Central memory CD8-positive, alpha-beta T cell (primary cell): ENCODE results near the gene SEC14L2.

Source experiments
- ATAC-seq: fragments of 150-1000 bp; cut with Tn5 transposase; replicated peaks from 2 replicates; pipeline ENCODE4 v1.10.0; 2022; ENCODE audit warnings: mild to moderate bottlenecking, moderate FRiP score, moderate number of reproducible peaks; ENCODE audit not compliant: poor library complexity, severe bottlenecking; ENCODE audit errors: extremely low read depth
- DNase-seq, 2 donors: peaks; one replicate each; pipeline ENCODE4 v3.0.0; 2021; ENCODE audit warnings: low spot score in 2 of 2
- H3K27ac Mint-ChIP-seq: one replicate; pipeline ENCODE4 v1.8.0; 2022; ENCODE audit warnings: low read depth, mild to moderate bottlenecking, moderate library complexity, mixed read lengths
- H3K27me3 Mint-ChIP-seq: one replicate; pipeline ENCODE4 v1.8.0; 2022; ENCODE audit warnings: mixed read lengths
- H3K36me3 Mint-ChIP-seq: one replicate; pipeline ENCODE4 v1.8.0; 2022; ENCODE audit warnings: mild to moderate bottlenecking, moderate library complexity, mixed read lengths; ENCODE audit not compliant: insufficient read depth
- H3K4me1 Mint-ChIP-seq: one replicate; pipeline ENCODE4 v1.8.0; 2022; ENCODE audit warnings: mixed read lengths
- H3K4me3 Mint-ChIP-seq: one replicate; pipeline ENCODE4 v1.8.0; 2022; ENCODE audit warnings: mild to moderate bottlenecking, moderate library complexity, mixed read lengths
- H3K9me3 Mint-ChIP-seq: one replicate; pipeline ENCODE4 v1.8.0; 2022; ENCODE audit warnings: mixed read lengths

Gene SEC14L2

DNA sequence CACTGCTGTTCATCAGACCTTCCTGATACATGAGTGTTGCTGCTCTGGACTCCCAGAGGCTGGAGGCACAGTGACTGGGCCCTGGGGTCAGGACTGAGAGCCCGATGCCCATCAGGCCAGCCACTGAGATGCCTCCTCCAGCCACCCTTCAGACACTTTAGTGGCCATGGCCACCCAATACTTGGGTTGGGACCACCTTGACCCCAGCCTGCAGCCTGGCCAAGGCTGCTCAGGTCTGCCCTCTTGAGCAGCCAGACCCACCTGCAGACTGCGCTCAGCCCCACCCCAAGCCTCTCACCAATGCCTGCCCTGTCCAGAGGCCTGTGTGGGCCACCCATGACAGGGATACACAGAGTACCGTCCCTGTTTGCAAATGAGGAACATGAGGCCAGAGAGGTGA is 13.8 kb upstream of the SEC14L2 start:
- Mint-ChIP-seq H3K4me3 (no peak overlapping the region), H3K4me1 (peaks cover 13% of the 10 kb centered on the region), H3K27me3 (no peaks in the 10 kb centered on the region), H3K9me3 (no peaks in the 10 kb centered on the region), H3K27ac (no peak overlapping the region), H3K36me3 (peaks cover 3% of the 10 kb centered on the region)
- DNase-seq (no peak), ATAC-seq (no peak)

DNA sequence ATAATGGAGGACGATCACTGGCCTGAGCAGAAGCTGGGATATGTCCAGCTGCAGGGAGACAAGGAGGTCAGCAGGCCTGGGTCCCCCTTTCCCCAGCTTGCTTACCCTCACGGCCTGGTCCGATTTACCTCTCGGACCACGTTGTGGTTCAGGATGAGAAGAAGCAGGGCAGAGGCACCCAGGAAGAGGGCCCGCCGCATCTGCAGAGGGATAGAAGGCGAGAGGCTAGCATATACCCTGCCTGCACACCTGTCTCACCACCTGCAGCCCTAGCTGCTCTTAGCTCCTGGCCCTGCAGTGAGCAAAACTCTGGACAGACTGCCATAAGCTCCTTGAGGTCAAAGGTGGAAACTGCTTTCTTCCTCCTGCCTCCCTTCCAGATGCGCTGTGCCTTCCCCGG is 10.9 kb upstream of the SEC14L2 start:
- ATAC-seq = no peak
- H3K4me1 Mint-ChIP-seq = peaks cover 15% of the 10 kb centered on the region

DNA sequence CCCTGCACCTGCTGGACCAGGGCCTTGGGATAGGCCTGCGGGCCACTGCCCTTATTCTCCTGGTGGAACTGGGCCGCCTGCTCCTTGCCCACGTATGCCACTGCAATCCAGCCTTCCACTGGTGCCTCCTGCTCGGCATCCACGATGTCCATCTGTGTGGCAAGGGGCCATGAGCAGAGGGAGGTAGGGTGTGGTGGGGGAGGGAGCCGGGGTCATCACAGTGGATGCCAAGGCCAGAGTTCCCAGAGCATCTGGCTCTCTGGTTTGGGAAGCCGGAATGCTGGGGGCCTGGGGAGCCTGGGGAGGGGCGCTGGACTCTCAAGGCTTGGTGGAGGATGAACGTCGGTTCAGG is 10.2 kb upstream of the SEC14L2 start:
- DNase-seq = no peak
- Mint-ChIP-seq H3K27ac (no peak overlapping the region), H3K36me3 (peaks cover 6% of the 10 kb centered on the region), H3K4me3 (peak overlapping the region; percentile 73), H3K27me3 (no peaks in the 10 kb centered on the region), H3K9me3 (no peaks in the 10 kb centered on the region), H3K4me1 (peaks cover 22% of the 10 kb centered on the region)
- ATAC-seq = no peak

More for the DNA sequence above, 10.9 kb upstream of the SEC14L2 start:
- Mint-ChIP-seq H3K27ac (no peak overlapping the region), H3K9me3 (no peaks in the 10 kb centered on the region), H3K4me3 (peak overlapping the region; percentile 43), H3K27me3 (no peaks in the 10 kb centered on the region), H3K36me3 (peaks cover 6% of the 10 kb centered on the region)
- no peak for DNase-seq

DNA sequence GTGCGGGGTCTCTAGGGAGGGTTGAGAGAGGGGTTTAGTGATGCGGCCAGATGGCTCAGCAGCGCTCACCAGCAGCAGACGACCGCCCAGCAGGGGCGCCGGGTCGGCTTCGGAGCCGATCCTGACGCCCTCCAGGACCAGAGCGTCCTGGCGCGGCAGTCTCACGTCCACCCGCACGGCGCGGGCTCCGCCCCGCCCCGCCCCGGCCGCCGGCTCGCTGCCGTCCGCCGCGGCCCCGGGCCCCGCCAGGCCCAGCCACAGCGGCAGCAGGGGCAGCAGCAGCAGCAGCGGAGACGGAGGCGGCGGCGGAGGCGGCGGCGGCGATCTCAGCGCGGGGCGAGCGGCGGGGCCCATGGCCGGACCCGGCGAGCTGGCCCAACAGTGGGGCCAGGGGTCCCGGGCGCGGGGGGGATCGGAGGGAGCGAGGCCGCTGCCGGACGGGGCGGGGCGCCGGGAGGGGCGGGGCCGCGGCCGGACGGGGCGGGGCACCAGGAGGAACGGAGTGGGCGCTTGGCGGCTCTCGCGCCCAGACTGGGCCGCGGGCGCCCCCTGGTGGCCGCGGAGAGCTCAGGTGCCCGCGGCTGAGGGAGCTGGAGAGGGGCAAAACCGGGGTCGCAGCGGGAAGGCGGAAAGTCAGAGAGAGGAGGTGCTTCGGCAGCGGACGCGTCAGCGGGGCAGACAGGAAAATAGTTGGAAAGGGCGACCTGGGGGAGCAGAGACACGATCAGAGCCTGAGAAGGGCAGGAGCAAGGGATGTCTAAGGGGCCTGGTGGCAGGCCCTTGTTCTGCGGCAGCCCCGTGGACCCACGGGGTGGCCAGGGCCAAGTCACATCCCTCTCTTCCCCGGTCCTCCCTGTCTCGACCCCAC is 9.6 kb upstream of the SEC14L2 start, which contains the start of gene RNF215:
RNF215 (minus strand) TSS at position 452 of the 868 bp plus-strand sequence; CDS start at position 354, 98 bp downstream.
- Mint-ChIP-seq H3K9me3 (no peaks in the 10 kb centered on the region), H3K4me3 (peak within 1 kb of the TSS; percentile 73), H3K27me3 (no peaks in the 10 kb centered on the region), H3K4me1 (peaks cover 22% of the 10 kb centered on the region), H3K36me3 (peaks cover 6% of the 10 kb centered on the region), H3K27ac (peak within 1 kb of the TSS; percentile 41)
- ATAC-seq (peak; percentile 75), DNase-seq (peak; percentile 61 to 65)

DNA sequence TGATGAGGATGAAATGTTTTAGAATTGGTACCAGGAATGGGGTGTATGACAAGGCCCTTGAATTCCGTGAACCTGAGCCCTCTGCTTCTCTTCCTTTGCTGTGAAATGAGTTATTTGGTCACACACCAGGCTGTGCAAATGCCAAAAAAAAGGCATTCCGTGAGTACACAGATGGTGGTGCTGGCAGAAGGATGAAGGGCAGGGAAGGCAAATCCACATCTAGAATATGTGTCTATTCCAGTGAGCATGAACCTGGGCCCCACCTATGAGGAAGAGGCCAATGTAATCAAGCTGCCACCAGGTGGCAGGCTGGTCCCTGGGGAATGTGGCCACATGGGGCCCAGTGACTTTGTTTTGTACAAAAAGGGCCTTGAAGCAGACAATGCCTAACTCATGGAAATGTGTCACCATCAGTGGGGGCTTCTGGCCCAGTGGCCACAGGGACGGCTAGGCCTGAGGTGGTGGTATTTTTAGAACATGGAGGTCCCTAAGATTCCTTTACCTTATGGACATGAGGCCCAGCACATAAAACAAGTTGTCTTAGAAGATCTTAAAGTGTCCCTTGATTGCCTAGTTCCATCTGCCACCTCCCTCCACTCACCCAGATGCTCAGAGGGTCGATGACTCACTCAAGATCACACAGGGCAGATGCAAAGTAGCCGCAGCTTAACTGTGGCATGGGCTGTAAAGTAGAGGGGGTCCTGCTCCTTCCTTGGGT is 5.7 kb upstream of the SEC14L2 start:
- Mint-ChIP-seq H3K27me3 (peaks cover 21% of the 10 kb centered on the region), H3K27ac (peak overlapping the region; percentile 52), H3K4me1 (peaks cover 21% of the 10 kb centered on the region), H3K36me3 (peaks cover 6% of the 10 kb centered on the region), H3K9me3 (no peaks in the 10 kb centered on the region), H3K4me3 (no peak overlapping the region)
- DNase-seq = peak; percentile 59 to 66
- ATAC-seq = peak; percentile 74

DNA sequence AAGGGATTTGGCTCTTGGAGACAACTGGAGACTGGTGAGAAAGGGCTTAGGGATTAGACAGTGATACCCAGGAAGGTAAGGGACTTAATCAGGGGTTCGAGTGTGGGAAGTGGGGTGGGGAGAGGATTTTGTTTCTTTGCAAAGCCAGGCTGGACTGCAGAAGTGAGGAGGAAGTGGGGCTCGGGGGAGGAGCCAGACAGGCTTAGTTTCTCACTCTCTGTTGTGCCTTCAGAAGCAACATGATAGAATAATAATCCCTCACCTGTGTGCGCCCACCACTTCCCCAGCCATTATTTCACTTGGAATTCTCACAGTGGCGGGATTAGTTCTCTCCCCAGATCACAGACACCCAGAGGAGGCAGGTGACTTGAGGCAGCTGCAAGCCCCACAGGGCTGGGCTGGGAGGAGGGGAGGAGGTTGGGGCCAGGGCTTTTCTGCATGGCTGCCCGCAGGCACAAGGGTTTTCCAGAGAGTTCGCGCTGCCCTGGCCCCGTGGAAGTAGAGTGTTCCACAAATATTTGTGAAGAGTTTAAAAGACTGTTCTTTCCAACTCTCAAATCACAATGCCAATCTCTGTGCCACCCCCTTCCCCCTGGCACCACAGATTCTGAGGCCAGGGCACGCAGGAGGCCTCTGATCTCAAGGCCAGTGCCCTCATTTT is 4.0 kb upstream of the SEC14L2 start:
- Mint-ChIP-seq H3K27me3 (peaks cover 24% of the 10 kb centered on the region), H3K4me1 (peaks cover 19% of the 10 kb centered on the region), H3K9me3 (no peaks in the 10 kb centered on the region), H3K27ac (no peak overlapping the region), H3K36me3 (peaks cover 7% of the 10 kb centered on the region), H3K4me3 (no peak overlapping the region)
- ATAC-seq (no peak), DNase-seq (no peak)

DNA sequence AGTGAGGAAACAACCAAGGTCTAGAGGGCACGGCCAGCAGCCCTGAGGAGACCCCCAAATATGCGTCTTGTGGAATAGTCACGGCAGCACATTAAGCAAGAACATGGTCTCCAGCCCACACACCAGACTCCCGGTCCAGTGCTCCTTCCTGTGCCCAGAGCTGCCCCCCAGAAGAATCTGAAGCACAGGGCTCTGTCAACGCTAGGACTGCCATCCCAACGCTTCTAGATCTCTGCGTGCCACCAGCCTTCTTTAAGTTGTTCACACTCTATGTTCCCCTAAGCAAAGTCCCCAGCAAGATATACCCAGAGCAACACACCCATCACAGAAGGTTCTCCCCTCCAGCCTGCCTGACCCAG is 3.5 kb upstream of the SEC14L2 start:
- no peak overlapping the region for H3K4me3 Mint-ChIP-seq
- H3K9me3 Mint-ChIP-seq = no peaks in the 10 kb centered on the region
- H3K27ac Mint-ChIP-seq = no peak overlapping the region
- peaks cover 7% of the 10 kb centered on the region for H3K36me3 Mint-ChIP-seq
- peaks cover 29% of the 10 kb centered on the region for H3K27me3 Mint-ChIP-seq
- DNase-seq (no peak), ATAC-seq (no peak)
- H3K4me1 Mint-ChIP-seq = peaks cover 24% of the 10 kb centered on the region

DNA sequence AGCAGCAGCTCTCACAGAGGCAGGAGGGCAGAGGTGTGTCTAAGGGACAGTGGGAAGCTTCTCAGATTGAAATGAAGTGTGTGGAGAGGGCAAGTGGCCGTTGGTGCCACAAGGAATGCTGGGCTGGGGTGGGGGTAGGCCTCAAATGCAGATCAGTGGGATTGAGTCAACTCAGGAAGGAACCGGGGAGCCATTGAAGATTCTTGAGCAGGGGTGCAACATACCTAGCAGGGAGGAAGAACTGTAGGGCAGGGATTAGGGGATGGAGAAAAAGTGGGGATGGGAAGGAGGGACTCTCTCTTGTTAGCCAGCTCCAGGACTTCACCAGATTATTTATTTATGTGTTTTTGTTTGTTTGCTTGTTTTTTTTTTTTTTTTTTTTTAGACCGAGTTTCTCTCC is 2.9 kb upstream of the SEC14L2 start:
- Mint-ChIP-seq H3K27me3 (peaks cover 33% of the 10 kb centered on the region), H3K4me1 (peaks cover 30% of the 10 kb centered on the region), H3K9me3 (no peaks in the 10 kb centered on the region), H3K36me3 (peaks cover 7% of the 10 kb centered on the region), H3K27ac (no peak overlapping the region), H3K4me3 (no peak overlapping the region)
- no peak for DNase-seq
- ATAC-seq = no peak

DNA sequence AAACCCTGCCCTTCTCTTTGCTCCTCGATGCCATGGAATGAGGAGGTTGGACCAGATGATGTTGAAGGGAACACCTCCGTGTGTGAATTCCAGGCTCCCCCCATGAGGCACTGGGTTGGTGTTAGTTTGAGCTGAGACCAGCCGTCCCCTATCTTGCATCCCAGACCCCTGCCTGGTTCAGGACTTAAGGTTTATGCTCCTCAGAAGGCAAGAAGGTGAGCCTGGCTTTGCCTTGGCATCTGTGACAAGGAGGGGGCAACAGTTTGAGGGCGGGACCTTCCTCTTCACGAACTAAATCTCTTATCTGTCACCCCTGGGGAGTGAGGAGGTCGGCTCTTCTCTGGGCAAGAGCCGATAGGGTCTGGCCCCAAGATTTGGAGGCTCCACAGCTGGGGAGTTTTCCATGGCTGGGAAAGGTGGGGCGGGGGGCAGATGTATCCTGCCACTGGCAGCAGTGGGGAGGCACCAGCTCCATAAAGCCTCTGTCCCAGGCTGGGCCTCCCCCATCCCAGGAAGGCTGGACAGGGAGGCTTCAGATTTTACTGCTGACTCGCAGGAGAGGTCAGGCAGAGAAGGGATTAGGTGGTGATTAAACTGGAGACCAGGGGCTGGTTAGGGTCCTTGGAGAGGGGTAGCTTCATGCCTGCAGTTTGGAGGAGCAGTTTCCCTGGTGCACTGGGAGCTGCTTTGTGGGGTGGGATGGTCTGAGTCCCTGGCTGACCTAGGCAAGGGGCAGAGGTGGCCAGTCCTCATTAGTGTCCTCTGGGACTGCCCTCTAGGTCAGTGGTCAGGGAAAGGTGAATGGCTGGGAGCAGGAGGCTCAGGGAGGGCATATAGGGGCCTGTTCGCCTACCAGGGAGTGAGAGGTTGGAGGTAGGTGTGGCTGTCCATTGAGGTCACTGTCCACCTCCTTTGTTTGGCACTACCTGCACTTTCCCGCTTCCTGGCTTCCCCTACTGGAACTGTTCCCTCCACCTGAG is 1.1 kb downstream of the SEC14L2 start:
- Mint-ChIP-seq H3K27me3 (peaks cover 33% of the 10 kb centered on the region), H3K9me3 (no peaks in the 10 kb centered on the region), H3K36me3 (peaks cover 6% of the 10 kb centered on the region), H3K4me3 (peak overlapping the region; percentile 78), H3K4me1 (peaks cover 25% of the 10 kb centered on the region), H3K27ac (peak overlapping the region; percentile 87)
- ATAC-seq = no peak
- DNase-seq = no peak

DNA sequence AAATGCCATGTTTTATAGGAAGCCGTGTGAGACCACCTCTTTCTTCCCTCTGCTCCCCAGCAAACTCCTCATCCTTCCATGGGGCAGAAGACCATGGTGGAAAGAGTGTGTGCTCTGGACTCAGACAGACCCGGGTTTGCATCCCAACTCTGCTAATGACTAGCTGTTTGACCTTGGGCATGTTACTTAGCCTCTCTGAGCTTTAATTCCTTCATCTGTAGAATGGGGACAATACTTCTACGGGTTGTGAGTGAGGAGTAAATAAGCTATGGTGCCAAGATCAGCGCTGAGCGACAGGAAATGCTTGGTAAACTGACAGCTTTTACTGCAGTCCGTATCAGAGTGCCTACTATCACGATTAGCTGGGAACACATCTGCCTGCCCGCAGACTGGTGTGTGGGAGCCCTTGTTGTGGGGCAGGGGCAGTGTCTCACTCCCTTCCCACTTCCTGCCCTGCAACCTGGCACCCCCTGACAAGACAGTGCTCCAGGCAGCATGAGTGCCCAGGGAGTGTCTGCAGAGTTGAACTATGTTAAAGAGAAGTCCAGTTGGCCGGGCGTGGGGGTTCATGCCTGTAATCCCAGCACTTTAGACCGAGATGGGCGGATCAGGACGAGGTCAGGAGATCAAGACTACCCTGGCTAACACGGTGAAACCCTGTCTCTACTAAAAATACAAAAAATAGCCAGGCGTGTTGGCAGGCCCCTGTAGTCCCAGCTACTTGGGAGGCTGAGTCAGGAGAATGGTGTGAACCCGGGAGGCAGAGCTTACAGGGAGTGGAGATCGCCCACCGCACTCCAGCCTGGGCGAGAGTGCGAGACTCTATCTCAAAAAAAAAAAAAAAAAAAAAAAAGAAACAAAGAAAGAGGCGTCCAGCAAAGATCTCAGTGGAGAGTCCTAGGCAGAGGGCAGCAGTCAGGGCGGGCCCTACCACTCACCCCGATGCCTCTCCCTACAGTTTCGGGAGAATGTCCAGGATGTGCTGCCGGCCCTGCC is 2.2 kb downstream of the SEC14L2 start:
- H3K4me1 Mint-ChIP-seq = peaks cover 25% of the 10 kb centered on the region
- H3K9me3 Mint-ChIP-seq = no peaks in the 10 kb centered on the region
- ATAC-seq = no peak

DNA sequence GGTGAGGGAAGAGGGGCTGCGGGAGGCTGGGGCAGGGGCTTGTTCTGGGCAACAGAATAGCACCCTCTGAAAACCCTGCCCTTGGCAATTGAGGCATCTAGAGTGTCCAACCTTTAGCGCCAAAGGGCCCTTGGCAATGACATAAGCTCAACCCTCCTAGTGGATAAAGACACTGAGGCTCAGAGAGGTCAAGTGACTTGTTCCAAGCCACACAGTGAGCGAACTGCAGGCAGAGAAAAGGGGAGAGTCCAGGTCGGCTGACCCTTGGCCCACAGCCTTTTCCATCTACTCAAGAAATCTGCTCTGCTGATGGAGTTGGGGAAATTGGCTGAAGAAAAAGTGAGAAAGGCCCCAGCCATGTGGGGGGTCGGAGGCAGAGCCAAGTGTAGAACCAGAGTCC is 2.9 kb downstream of the SEC14L2 start:
- Mint-ChIP-seq H3K27me3 (peaks cover 21% of the 10 kb centered on the region), H3K27ac (peak overlapping the region; percentile 87), H3K4me1 (peaks cover 25% of the 10 kb centered on the region), H3K9me3 (no peaks in the 10 kb centered on the region), H3K4me3 (no peak overlapping the region), H3K36me3 (peaks cover 6% of the 10 kb centered on the region)
- no peak for ATAC-seq
- DNase-seq = no peak

More for the DNA sequence above, 2.2 kb downstream of the SEC14L2 start:
- Mint-ChIP-seq H3K27me3 (peaks cover 24% of the 10 kb centered on the region), H3K27ac (peak overlapping the region; percentile 87), H3K4me3 (peak overlapping the region; percentile 78), H3K36me3 (peaks cover 6% of the 10 kb centered on the region)
- DNase-seq = no peak
